OCI-LY1 (cell line): ENCODE measurements around the gene PIK3R1.

ENCODE experiments used
- H2AFZ ChIP-seq: fragments of 200-600 bp; sonication (generic), shearing (Covaris generic); 2 replicates; pipeline ENCODE4 v1.6.0; 2014; ENCODE audit warnings: antibody characterized with exemption, mild to moderate bottlenecking, low read length
- H3F3A ChIP-seq: fragments of 200-600 bp; sonication (generic), shearing (Covaris generic); 2 replicates; pipeline ENCODE4 v1.6.0; 2014; ENCODE audit warnings: mild to moderate bottlenecking, antibody characterized with exemption, low read length, moderate library complexity; ENCODE audit not compliant: insufficient read depth
- H3K27ac ChIP-seq: fragments of 200-600 bp; sonication (generic); 2 replicates; pipeline ENCODE4 v1.5.1; 2014; ENCODE audit warnings: low read length, mixed run types, mild to moderate bottlenecking, low read depth; ENCODE audit not compliant: poor library complexity, severe bottlenecking
- H3K27me3 ChIP-seq: fragments of 200-600 bp; sonication (generic); 2 replicates; pipeline ENCODE4 v1.6.0; 2014; ENCODE audit warnings: antibody characterized with exemption, mild to moderate bottlenecking, low read length, moderate library complexity; ENCODE audit not compliant: insufficient read depth
- H3K36me3 ChIP-seq: fragments of 200-600 bp; sonication (generic); 2 replicates; pipeline ENCODE4 v1.6.1; 2014; ENCODE audit warnings: mild to moderate bottlenecking, antibody characterized with exemption, low read length, moderate library complexity, mixed read lengths; ENCODE audit not compliant: insufficient read depth
- H3K4me1 ChIP-seq: fragments of 200-600 bp; sonication (generic); 2 replicates; pipeline ENCODE4 v1.5.1; 2014; ENCODE audit warnings: mild to moderate bottlenecking, low read length, moderate library complexity; ENCODE audit not compliant: insufficient read depth, severe bottlenecking
- H3K4me2 ChIP-seq: fragments of 200-600 bp; sonication (generic), shearing (Covaris generic); 2 replicates; pipeline ENCODE4 v1.6.1; 2014; ENCODE audit warnings: low read length
- H3K4me3 ChIP-seq: fragments of 200-600 bp; sonication (generic); 2 replicates; pipeline ENCODE4 v1.5.1; 2014; ENCODE audit warnings: low read length, low read depth, mild to moderate bottlenecking, mixed read lengths; ENCODE audit not compliant: poor library complexity, severe bottlenecking
- H3K79me2 ChIP-seq: fragments of 200-600 bp; shearing (Covaris generic); 2 replicates; pipeline ENCODE4 v1.6.1; 2016; ENCODE audit warnings: mixed run types, low read length, mixed read lengths; ENCODE audit not compliant: insufficient read depth
- H3K9ac ChIP-seq: fragments of 200-600 bp; sonication (generic), shearing (Covaris generic); 2 replicates; pipeline ENCODE4 v1.6.1; 2014; ENCODE audit warnings: mild to moderate bottlenecking, low read length, mixed read lengths
- H3K9me2 ChIP-seq: fragments of 200-600 bp; sonication (generic), shearing (Covaris generic); 2 replicates; pipeline ENCODE4 v1.6.1; 2014; ENCODE audit warnings: low read depth, mild to moderate bottlenecking, low read length, mixed read lengths
- H3K9me3 ChIP-seq: fragments of 200-600 bp; shearing (Covaris generic); 2 replicates; pipeline ENCODE4 v1.6.1; 2014; ENCODE audit warnings: low read length, mixed read lengths
- H4K20me1 ChIP-seq: fragments of 200-600 bp; sonication (generic), shearing (Covaris generic); 2 replicates; pipeline ENCODE4 v1.6.0; 2016; ENCODE audit warnings: mild to moderate bottlenecking, low read length; ENCODE audit not compliant: insufficient read depth
- EZH2 ChIP-seq: fragments of 200-600 bp; sonication (generic), shearing (Covaris generic); IDR thresholded peaks from 2 replicates; pipeline ENCODE4 v1.8.0; 2017; ENCODE audit warnings: borderline replicate concordance, mixed run types, mild to moderate bottlenecking, antibody characterized with exemption, low read length, moderate library complexity, mixed read lengths
- TF ChIP-seq, protein P1 (sequence below): fragments of 200-600 bp; sonication (generic), shearing (Covaris generic); IDR thresholded peaks from 2 replicates; pipeline ENCODE4 v1.5.1; 2017; ENCODE audit warnings: mild to moderate bottlenecking, antibody characterized with exemption, low read length, moderate library complexity, mixed read lengths

PIK3R1 gene

DNA sequence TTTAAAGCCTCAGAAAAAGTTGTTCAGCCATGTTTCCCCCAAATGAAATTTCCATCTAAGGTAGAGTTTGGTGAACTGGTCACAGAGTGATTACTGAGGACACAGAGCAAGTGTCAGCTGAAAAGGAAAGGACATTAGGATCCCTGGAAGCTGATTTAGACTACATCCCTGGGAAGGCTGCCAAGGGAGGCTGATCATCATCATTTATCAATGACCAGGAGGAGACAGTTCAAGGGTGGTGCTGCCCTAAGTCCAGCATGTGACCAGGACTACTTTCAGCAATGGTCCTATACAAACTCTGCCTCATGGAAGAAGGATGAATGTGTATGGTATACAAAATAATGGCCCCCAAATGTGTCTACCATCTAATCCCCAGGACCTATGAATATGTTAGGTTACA is 120.6 kb downstream of the PIK3R1 start:
- H3K9me3 ChIP-seq: no peaks in the 10 kb centered on the region
- H3K27me3 ChIP-seq: no peaks in the 10 kb centered on the region
- H3K9me2 ChIP-seq: no peaks in the 10 kb centered on the region
- no peak overlapping the region for H3K9ac ChIP-seq
- no peak overlapping the region for H2AFZ ChIP-seq
- no peaks in the 10 kb centered on the region for H3F3A ChIP-seq
- TF ChIP-seq, protein P1, sequence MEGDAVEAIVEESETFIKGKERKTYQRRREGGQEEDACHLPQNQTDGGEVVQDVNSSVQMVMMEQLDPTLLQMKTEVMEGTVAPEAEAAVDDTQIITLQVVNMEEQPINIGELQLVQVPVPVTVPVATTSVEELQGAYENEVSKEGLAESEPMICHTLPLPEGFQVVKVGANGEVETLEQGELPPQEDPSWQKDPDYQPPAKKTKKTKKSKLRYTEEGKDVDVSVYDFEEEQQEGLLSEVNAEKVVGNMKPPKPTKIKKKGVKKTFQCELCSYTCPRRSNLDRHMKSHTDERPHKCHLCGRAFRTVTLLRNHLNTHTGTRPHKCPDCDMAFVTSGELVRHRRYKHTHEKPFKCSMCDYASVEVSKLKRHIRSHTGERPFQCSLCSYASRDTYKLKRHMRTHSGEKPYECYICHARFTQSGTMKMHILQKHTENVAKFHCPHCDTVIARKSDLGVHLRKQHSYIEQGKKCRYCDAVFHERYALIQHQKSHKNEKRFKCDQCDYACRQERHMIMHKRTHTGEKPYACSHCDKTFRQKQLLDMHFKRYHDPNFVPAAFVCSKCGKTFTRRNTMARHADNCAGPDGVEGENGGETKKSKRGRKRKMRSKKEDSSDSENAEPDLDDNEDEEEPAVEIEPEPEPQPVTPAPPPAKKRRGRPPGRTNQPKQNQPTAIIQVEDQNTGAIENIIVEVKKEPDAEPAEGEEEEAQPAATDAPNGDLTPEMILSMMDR: no peak
- TF ChIP-seq EZH2: no peak
- no peaks in the 10 kb centered on the region for H4K20me1 ChIP-seq
- H3K79me2 ChIP-seq: no peaks in the 10 kb centered on the region
- no peak overlapping the region for H3K4me3 ChIP-seq
- no peaks in the 10 kb centered on the region for H3K4me1 ChIP-seq
- no peak overlapping the region for H3K27ac ChIP-seq
- H3K4me2 ChIP-seq: no peak overlapping the region
- no peaks in the 10 kb centered on the region for H3K36me3 ChIP-seq

DNA sequence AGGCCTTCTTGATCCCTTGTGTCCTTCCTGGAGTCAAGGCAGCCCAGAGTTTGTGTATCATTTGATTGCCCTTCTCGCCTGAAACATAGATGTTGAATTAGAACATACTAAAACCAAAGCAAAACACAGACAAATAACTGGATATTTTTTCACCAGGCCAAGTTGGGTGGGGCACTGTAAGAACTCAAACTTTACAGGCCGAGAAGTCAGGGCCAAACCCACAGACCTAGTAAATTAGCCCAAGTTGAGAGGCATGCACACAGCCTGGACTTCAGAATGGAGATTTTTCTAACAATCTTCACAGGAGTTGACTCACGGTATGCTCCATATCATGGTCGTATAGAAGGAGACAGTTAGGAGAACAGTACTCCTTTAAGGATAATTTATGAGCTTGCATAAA is 121.7 kb downstream of the PIK3R1 start:
- no peak overlapping the region for H2AFZ ChIP-seq
- H4K20me1 ChIP-seq: no peaks in the 10 kb centered on the region
- no peak overlapping the region for H3K27ac ChIP-seq
- H3K36me3 ChIP-seq: no peaks in the 10 kb centered on the region
- no peak overlapping the region for H3K4me3 ChIP-seq
- H3K4me2 ChIP-seq: no peak overlapping the region
- no peaks in the 10 kb centered on the region for H3K27me3 ChIP-seq
- H3K9me3 ChIP-seq: no peaks in the 10 kb centered on the region
- H3K9ac ChIP-seq: no peak overlapping the region
- H3K4me1 ChIP-seq: no peaks in the 10 kb centered on the region
- TF ChIP-seq EZH2: no peak
- TF ChIP-seq, protein P1: no peak
- no peaks in the 10 kb centered on the region for H3K79me2 ChIP-seq
- no peaks in the 10 kb centered on the region for H3K9me2 ChIP-seq
- no peaks in the 10 kb centered on the region for H3F3A ChIP-seq

DNA sequence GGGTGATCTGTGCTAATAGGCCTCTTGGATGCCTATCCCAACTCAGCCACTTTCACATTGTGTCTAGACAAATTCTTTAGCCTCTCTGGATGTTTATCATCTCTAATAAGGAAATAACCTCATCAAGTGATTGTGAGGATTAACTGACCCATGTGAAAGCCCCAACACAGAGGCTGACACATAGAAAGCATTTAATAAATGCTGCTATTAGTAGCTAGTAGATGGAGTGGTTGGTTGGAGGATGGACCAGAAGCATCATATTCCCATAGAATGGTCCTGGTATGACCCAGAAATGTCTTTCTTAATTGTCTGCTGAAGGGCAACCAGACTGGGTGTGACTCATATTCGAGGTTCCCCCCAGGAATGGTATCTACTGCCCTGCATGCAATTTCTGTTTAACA is 124.4 kb downstream of the PIK3R1 start:
- H3F3A ChIP-seq: no peaks in the 10 kb centered on the region
- H3K4me2 ChIP-seq: no peak overlapping the region
- no peaks in the 10 kb centered on the region for H3K9me2 ChIP-seq
- no peaks in the 10 kb centered on the region for H4K20me1 ChIP-seq
- no peak overlapping the region for H3K9ac ChIP-seq
- H3K9me3 ChIP-seq: no peaks in the 10 kb centered on the region
- no peak overlapping the region for H3K4me3 ChIP-seq
- H3K79me2 ChIP-seq: no peaks in the 10 kb centered on the region
- no peak overlapping the region for H3K27ac ChIP-seq
- H3K27me3 ChIP-seq: no peaks in the 10 kb centered on the region
- H2AFZ ChIP-seq: no peak overlapping the region
- TF ChIP-seq, protein P1: no peak
- no peak for TF ChIP-seq EZH2
- H3K4me1 ChIP-seq: no peaks in the 10 kb centered on the region
- H3K36me3 ChIP-seq: no peaks in the 10 kb centered on the region
